Measurements from ENCODE around the gene KLK8.
"Not testable (repeated sequence)": the region's sequence is repeated elsewhere in the genome, so short reads cannot be mapped to it uniquely, and the experiment has no call there.

The KLK8 gene

DNA sequence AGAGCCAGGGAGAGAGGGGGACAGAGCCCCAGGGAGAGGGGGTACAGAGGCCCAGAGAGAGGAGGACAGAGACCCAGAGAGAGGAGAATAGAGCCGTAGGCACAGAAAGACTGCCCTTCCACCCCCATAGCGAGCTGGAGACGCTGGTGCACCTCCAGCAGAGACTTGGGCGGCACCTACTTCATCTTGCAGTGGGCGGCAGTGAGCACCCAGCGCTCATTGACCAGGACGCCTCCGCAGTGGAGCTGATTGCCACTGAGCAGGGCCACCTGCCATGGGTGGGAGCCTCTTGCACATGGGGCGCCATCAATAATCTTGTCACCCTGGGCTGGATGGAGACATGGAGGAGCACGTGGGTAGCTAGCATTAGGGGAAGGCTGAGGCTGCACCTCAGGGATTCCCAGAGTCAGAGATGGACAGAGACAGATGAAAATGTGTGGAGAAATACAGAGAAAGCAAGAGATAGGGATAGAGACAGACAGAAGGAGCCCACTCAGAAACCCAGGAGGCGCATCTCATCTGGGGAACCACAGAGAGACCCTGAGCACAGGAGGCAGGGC is 19.7 kb downstream of the KLK8 start:
- DNase-seq = no peak

GRCh38 chr19:50980208-50980607 is 21.2 kb downstream of the KLK8 start:
- no peak for DNase-seq

- DNase-seq = no peak
These were observed 21.6 kb downstream of the KLK8 start for GRCh38 chr19:50979758-50980157.

DNA sequence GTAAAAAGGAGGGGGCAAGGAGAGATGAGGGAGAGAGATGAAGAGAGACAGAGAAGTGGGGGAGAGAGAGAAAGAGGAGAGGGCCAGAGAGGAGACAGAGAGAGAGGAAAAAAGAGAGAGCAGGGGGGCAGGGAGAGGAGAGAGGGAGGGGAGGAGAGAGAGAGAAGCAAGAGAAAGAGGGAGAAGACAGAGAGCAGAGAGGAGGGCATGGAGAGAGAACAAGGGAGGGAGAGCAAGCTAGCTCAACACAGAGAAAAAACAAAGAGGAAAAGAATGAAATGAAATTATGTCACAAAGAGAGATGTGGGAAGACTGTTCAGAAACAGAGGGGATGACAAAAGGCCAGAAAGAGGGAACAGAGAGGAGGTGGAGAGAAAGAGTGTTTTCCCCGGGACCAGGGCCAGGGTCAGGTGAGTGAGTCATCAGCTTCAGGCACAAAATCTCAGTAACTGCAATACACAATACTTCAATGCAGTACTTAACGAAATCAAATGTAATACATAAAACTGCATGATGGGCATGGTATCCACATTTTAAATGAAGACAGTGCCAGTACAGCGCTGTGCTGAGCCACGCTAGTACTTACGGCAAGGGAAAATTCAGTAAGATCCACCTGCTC is 22.5 kb downstream of the KLK8 start:
- no peak for DNase-seq

DNA sequence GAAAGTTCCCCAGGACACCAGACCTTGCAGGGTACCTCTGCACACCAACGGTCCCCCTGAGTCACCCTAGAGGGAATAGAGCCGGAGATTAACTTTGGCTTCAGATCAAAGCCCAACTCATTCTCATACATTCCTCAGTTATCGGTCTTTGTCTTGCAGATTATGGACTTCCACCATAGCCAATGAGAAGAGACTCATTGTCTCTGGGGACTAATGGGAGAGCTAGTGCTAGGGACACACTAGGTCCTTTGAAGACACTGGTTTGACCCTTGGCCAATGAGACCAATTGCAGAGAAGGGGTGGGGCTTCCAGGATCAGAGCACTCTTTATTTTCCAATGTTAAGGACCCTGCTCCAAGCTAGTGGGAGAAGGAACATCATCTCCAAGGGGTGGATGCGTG is 23.8 kb downstream of the KLK8 start:
- DNase-seq = no peak

DNA sequence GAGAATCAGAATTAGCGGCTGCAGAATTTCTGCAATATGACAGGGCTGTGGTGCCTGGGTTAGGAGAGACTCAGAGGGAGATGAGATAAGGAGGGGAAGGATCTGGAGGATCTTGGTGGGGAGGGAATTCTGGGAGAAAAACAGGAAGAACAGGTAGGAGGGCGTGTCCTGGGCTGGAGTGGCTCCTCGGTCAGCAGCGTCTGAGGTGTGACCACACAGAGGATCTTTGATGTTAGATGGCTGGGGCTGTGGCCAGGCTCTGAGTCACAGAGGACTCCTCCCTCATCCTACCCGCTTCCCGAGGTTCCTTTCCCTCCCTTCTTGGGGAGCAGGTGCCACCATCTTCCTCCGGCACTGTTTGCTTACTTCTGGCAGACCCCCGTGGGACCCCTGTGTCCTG is 25.6 kb downstream of the KLK8 start:
- no peak for DNase-seq

DNA sequence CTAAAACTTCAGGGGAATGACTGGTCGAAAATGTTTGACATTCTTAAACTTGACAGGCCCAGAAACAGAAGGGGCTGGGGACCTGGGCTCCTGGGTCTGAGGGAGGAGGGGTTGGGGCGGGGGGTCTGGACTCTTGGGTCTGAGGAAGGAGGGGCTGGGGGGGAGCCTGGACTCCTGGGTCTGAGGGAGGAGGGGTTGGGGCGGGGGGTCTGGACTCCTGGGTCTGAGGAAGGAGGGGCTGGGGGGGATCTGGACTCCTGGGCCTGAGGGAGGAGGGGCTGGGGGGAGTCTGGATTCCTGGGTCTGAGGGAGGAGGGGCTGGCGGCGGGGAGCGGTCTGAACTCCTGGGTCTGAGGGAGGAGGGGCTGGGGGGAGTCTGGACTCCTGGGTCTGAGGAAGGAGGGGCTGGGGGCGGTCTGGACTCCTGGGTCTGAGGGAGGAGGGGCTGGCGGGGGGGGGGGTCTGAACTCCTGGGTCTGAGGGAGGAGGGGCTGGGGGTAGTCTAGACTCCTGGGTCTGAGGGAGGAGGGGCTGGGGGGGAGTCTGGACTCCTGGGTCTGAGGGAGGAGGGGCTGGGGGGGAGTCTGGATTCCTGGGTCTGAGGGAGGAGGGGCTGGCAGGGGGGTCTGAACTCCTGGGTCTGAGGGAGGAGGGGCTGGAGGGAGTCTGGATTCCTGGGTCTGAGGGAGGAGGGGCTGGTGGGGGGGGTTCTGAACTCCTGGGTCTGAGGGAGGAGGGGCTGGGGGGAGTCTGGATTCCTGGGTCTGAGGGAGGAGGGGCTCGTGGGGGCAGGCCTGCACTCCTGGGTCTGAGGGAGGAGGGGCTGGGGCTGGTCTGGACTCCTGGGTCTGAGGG is 26.5 kb downstream of the KLK8 start:
- DNase-seq = no peak

DNA sequence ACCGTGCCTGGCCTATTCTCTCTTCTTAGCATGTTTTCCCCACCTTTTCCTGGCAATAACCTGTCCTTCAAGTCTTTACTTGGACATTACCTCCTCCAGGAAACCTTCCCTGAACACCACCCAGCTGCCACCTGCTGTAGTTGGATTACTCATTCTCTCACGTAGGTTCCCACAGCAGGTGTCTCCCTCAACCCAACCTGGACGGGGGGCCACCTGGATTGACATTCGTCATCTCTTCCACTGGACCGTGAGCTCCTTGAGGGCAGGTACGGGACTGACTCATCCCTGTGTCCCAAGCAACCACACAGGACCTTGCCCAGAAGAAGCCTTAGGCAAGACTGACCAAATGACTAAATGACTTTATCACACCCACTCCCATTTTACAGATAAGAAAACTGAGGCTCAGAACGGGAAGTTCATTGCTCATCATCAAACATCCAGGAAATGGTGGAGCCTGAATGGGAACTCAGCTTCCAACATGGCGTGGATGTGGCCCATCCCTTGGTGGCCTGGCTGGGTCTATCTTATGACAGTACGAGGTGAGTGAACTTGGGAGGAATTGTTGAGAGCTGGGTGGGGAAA is 28.5 kb downstream of the KLK8 start:
- DNase-seq = no peak

GRCh38 chr19:50969810-50970209 is 31.6 kb downstream of the KLK8 start:
- DNase-seq = not testable (repeated sequence)

DNA sequence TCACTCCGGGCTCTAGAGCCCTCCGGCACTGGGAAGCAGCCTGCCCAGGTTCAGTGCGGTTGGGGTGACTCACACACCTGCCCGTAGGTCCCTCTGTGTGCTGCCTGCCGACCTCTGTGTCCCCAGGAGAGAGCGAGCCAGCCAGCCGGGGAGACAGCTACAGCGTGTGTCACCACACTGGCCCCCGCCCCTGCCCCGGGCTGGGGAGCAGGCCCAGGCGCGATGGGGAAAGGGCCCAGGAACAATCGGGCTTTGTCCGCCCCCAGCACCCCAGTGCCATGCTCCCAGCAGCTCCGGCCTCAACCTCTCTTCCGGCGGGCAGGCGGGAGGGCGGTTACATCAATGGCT is 32.0 kb downstream of the KLK8 start, which contains the start of gene KLK6:
TSS of gene KLK6 (minus strand) at position 179 of the 348 bp plus-strand sequence. CDS start 1,487 bp downstream, outside the sequence.
- no peak for DNase-seq

GRCh38 chr19:50968716-50969412 is 32.5 kb downstream of the KLK8 start:
- no peak for DNase-seq

DNA sequence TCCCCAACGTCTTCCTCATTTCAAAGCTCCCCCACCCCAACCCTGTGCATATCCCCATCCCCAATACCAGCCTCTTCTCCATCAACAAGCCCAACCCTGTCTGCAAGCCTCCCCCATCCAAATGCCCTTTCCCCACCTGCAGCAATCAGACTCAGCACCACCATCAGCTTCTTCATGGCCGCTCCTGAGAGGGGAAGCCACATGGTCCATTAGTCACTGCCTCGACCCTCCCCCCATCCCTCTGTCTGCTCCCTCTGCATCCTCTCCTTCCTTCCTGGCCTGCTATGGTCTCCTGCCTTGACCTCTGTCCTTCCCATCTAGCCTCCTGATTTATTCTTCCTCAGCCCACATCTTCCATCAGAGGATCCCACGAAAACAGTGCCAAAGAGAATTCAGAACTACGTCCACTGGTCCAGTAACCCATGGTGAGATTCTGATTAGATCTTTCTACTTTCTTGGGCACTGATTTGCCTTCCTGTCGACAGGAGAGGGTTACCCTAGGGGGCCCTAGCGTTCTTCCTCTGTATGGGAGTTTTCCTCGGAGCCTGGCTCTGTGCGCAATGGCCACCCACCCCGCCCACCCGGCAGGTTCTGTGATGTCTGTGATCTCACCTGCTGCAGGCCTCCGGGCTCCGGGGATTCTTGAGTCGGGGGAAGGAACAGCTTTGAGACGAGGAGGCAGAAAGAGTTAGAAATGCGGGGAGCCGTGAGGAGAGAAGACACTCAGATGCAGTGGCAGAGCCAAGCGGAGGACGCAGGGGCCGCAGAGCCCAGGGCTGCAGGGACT is 33.3 kb downstream of the KLK8 start:
- no peak for DNase-seq

DNA sequence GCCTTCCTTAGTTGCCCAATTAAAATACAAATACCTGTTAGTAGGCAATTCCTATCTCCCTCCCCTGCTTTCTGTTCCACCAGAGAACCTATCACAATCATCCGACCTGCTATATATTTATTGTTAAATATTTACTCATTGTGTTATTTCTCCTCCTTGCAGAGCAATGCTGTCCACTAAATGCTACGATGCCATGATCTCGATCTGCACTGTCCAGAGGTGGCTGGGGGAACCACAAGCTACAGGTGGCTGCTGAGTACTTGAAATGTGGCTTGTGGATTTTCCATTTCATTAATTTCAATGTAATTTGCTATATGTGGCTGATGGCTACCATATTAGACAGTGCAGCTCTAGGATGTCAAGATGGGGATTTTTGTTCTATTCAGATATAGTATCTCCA is 37.1 kb downstream of the KLK8 start:
- DNase-seq = no peak

- no peak for DNase-seq
These were observed 38.0 kb downstream of the KLK8 start for GRCh38 chr19:50963381-50963780.

DNA sequence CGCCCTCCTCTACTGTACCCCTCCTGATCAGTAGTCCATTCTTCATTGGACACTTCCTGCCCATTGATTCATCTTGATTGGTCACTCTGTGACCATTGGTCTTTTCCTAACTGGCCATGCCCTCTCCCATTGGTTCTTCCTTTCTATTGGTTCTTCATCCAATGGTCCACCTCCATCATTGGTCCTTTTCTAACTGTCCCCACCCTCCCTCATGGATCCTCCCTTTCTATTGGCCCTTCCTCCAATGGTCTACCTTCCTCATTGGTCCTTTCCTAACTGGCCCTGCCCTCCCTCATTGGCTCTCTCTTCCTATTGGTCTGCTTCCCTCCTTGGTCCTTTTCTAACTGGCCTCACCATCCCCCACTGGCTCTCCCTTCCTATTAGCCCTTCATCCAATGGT is 39.2 kb downstream of the KLK8 start:
- DNase-seq = no peak

DNA sequence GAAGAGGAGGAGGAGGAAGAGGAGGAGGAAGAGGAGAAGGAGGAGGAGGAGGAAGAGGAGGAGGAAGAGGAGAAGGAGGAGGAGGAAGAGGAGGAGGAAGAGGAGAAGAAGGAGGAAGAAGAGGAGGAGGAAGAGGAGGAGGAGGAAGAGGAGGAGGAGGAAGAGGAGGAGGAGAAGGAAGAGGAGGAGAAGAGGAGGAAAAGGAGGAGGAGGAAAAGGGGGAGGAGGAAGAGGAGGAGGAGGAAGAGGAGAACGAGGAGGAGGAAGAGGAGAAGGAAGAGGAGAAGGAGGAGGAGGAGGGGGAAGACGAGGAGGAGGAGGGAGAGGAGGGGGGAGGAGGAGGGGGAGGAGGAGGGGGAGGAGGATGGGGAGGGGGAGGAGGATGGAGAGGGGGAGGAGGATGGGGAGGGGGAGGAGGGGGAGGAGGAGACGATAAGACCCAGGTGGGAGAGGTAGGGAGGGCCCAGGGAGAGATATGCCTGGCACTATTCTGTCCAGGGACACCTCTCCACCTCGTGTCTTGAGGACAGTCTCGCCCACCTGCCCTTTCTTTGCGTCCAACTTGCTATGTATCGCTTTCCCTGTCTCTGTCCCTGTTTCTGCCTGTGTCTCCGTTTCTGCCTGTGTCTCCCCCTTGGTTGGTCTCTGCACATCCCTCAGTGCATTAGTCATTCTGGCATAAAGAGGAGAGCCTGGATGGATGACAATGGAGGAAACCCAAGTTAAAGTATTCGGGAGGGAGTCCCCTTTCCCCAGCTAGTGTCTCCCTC is 41.5 kb downstream of the KLK8 start:
- DNase-seq = no peak

DNA sequence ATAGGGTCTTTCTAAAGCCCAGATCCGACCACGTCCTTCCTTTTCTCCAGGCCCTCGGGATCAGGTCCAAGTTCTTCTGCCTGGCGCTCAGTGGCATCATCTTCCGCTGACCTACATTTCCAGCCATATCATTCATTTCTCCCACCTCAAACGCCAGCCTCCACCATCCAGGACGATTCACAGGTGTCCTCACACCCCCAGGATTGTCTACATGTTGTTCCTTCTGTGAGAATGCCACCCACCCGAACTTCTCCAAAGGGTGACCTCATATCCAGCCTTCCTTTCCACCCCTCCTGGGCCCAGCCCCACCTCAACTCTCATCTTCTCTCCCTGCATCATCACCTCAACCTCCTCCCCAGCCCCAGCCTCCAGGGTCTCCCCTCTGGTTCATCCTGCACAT is 43.8 kb downstream of the KLK8 start:
- DNase-seq = no peak

DNA sequence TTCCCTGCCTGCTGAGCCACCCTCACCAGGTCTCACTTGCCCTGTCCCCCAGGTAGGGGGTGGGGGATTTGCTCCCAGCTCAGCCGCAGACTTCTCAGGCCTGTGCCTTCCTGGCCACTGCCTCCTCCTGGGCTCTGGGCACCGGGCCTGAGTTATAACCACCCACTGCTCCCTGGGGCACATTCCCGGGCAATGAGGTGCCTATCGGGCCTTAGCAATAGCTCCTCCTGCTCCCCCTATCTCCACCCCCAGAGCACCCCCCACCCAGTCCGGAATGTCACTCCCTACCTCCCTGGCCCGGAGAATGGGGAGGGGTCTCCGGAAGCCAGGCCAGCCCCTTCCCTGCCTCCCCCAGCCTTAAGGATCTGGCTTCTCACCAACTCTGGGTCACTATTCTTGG is 48.5 kb downstream of the KLK8 start, which contains the start of gene KLK5:
TSS of gene KLK5 (minus strand) at position 129 of the 400 bp plus-strand sequence. CDS start 381 bp downstream, outside the sequence.
- DNase-seq = no peak

GRCh38 chr19:50949861-50950260 is 51.5 kb downstream of the KLK8 start:
- no peak for DNase-seq

- DNase-seq = no peak
These were observed 54.3 kb downstream of the KLK8 start for GRCh38 chr19:50947123-50947522.

All from CD4-positive, alpha-beta T cell treated with Interferon alpha-2 for 1 hour (primary cell).